ENCODE measurements around the gene ANKRD26.

- TF ChIP-seq CTCF (IDR thresholded peaks at IDR 0.05) (no peak), POLR2A (IDR thresholded peaks at IDR 0.05) (no peak)
These were observed 140.5 kb downstream of the ANKRD26 start for GRCh38 chr10:26959841-26960240.

Measured in Peyer's patch (tissue), 4 donors.